HG02763 (cell line): ENCODE data around the gene CRB1.

ENCODE experiments used
- ATAC-seq: cut with Tn5 transposase; IDR thresholded peaks from one replicate; pipeline ENCODE4 v1.9.1; 2021; ENCODE audit warnings: mild to moderate bottlenecking, moderate library complexity; ENCODE audit not compliant: unreplicated experiment

The CRB1 gene

DNA sequence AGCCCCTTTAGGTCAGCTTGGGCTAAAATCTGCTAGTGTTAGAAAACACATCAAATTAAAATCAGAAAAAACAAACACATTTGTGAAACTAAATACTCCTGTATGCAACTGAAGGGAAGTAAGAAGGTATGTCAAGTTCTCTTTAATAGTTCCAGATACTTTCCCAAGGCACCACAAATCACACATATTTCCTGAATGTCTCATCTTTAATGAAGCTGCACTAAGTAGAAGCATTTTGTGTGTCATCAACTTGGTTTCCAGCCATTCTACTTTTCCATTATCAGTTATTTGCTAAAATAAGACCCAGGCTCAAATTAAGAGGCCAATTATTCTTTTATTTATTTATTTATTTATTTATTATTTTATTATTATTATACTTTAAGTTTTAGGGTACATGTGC, 34.7 kb downstream of the CRB1 start:
- no peak for ATAC-seq

DNA sequence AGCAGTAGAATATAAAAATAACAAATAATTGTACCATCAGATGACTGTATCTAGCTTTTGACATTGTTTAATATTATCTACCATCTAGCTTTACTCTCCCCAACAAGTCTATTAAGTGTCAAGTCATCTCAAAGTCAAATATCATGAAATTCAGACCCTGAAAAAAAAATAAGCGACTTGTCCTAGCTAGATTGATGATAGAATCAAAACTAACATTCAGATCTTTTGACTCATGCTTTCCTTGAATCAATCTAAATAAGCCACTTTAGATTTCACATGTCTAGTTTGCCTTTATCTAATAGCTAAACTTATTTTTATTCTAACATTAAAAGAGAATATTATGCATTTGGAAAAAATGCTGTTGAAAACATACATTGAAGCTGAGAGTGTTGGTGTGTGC, 35.4 kb downstream of the CRB1 start:
- ATAC-seq, result no peak

DNA sequence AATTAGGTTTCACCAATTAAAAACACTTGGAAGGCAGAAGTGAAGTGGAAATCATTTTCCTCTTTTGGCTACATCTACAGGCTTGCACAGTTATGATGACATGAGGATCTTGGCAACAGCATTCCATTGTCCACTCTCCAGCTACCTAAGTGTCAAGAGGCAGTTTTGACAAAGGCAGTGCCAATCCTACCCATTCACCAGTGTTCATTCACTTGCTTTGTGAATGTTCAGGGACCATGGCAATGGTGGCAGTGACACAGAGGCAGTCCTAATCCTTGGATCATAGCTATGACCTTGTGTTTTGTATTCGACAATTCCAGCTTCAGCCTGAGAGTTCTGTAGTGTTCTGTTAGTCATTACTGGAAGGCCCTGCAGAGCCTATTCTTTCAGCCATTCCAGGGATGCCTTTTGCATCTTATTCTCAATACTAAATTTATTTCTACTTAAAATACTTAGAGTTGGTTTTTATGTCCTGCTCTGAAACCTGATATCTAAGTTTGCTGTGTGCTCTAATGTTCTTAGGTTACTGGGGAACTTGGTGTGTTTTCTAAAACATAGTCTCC, 36.7 kb downstream of the CRB1 start:
- ATAC-seq, result no peak

DNA sequence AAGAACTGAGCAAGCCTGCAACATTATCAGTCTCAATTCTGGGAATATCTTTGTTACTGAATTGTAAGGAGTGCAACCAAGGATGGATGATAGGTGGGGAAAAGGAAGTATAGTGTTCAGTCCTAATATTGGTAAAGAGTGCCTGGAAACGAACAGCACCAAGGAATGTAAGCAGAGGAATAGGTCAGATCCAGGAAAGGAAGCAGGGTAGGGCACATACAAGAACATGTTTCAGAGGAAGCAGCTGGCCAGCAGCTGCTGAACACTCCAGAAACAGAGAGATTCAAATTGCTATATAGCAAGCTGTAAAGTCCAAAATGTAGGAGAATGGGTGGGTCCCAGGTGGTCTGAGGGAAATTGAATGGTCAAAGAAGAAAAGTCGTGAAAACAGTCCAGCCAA, 37.9 kb downstream of the CRB1 start:
- ATAC-seq, result no peak

DNA sequence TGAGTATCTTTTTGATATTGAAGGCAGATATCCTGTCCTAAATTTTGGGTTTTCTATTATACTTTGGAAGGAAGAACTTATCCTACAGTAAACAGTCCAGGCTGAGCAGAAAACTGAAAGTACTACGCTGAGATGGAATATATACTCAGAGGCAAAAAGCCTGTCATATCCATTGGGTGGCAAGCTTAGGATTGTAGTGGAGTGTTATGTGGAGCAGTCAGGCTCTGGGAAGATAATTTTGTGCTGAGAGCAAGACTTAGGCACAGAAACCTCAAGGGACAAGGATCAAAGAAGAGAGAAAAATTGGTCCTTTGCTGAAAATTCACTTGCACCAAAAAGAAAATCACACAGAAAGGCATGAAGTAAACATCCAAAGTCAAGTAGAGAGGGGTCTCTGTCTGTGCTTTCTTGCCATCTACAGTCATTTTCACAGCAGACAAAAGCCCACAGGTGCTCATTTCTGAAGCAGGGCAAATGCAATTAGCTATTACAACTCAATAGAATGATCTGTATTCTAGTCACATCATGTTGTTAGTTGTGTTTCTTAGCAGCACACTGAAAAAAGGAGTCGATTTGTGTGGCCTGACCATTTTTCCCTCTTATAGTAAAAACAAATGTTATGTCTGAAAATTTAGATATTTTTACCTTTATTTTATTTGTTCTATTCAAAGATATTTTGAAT, 38.5 kb downstream of the CRB1 start:
- ATAC-seq, result no peak

DNA sequence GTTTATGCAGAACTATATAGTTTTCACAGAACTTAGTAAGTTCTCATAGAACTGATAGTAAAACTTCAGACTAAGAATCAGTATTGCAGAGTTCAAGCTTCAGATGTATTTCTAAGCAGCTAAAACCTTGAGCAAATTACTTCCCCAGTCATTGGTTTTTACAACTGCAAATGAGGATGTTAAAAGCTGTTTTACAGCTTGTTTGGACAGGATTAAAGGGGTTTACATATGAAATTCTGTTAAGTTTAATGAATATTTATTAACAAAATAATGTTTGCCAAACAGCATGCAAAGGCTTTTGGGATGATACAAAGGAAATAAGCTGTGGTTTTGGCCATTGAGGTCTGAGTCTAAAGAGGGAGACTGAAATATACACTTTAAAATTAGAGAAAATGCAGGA, 39.1 kb downstream of the CRB1 start:
- no peak for ATAC-seq

DNA sequence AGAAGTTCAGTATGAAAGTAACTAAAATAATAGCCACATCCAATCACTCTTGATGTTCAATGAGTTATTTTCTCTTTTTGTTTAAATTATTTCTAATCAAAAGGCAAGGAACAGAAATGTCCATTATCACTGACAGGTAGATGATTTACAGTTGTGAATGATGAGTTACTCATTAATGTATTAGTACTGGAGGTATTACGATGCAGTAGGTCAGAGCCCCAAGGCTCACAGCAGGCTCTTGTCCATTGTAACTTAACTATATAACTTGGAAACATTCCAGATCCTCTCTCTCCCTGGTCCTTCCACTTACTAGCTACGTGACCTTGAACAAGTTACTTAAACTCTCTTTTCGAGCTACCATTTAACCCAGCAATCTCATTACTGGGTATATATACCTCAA, 39.5 kb downstream of the CRB1 start:
- ATAC-seq, result no peak

DNA sequence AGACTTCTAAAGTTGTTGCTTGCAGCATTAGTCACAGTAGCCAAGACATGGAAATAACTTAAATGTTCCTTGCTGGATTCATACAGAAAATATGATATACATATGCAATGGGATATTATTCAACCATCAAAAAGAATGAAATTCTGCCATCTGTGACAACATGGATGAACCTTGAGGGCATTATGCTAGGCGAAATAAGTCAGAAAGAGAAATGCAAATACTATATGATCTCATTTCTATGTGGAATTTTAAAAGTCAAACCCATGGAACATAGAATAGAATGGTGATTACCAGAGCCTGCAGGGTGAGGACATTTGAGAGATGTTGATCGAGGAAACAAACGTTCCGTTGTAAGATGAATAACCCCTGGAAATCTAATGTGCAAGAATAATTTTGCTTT, 43.0 kb downstream of the CRB1 start:
- no peak for ATAC-seq

DNA sequence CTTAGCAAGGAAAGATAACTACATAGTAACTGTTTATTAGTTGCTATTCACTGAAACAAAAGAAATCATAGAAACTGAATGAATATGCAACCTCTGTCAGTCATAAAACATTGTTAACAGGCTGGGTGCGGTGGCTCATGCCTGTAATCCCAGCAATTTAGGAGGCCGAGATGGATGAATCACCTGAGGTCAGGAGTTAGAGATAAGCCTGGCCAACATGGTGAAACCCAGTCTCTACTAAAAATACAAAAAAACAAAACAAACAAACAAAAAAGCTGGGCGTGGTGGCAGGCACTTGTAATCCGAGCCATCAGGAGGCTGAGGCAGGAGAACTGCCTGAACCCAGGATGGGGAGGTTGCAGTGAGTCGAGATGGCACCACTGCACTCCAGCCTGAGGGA, 44.1 kb downstream of the CRB1 start:
- no peak for ATAC-seq

DNA sequence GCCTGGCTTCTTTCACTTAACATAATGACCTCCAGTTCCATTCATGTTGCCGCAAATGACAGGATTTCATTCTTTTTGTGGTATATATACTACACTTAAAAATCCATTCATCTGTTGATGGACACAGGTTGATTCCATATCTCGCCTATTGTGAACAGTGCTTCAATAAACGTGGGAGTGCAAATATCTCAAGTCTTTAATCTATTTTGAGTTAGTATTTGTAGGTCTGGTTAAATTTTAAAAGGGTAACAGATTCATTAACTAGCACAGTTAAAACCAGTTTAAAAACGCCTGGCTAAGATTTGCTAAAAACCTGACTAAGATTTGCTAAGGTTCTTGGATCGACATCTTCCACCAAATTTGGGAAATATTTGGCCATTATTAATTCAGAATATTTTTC, 45.7 kb downstream of the CRB1 start:
- no peak for ATAC-seq

DNA sequence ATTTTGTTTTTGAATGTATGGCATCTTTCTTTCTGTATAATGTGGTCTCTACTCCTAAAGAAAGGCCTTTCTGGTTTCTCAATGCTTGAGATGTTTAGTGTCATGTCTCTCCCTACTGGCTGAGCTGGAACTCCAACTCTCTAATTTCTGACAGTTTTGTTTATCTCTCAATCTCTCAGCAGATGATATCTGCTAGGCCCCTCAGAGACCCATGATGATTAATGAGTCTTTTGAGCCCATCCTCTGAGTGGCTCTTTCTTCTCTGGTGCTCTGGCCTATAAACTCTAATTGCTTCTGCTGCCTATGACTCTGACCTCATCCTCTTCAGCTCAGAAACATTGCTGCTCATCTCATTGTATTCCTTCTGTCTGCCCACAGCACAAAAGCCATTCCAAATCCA, 46.6 kb downstream of the CRB1 start:
- ATAC-seq, result no peak

DNA sequence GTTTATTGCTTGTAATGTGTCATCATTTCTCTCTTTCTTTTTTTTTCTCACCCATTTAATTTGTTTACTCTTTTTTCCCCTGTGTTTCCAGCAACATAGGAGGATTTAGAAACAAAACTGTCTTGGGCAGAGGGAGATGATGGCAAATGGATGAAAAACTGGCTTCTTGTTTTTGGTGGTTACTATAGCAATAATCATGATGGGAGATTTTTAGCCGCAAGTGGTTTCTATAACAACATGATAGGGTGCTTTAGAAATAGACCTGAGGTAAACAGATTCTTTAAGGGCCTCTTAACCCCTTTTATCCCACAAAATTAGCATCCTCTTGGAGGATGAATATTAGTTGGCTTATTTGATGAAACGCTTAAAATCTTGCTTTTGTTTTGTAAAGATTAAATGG, 51.6 kb downstream of the CRB1 start:
- ATAC-seq, result no peak

DNA sequence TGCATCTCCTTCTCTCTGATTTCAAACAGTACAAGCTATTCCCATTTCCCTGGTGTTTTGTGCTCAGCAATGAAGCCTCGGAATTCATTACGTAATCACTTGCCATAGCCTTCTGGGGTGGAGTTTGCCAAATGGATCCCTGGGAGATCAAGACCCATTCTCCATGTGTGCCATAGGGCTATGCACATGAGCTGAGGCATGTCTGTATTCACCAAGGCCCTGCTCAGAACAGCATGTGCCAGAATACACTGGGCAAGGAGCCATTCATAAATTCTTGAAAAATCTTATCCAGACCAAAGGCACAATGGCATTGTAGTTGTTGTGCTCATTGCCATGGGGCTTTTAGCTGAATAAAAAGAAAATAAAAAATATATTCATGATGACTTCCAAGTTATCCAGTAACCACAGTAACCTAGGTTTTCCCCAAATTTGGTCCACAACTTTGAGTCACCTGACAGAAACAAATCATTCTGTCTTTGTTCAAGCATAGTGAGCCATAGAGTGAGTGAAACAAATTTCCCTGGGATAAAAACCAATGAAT, 53.0 kb downstream of the CRB1 start:
- ATAC-seq, result no peak

DNA sequence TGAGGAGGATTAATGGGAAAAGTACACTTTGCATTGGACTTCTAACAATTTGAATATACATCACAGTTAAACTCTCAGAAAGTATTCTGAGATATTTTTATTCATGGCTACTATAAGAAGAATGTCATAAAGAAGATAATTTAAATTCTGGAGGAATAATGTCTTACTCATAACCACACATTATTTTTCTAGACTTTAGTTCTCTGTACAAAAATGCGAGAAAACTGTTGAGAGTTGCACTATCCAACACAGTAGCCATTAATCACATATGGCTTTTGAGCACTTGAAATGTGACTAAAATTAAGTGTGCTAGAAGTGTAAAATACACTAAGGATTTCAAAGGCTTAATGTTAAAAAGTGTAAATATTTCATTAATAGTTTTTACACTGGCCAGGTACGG, 53.8 kb downstream of the CRB1 start:
- ATAC-seq, result no peak

DNA sequence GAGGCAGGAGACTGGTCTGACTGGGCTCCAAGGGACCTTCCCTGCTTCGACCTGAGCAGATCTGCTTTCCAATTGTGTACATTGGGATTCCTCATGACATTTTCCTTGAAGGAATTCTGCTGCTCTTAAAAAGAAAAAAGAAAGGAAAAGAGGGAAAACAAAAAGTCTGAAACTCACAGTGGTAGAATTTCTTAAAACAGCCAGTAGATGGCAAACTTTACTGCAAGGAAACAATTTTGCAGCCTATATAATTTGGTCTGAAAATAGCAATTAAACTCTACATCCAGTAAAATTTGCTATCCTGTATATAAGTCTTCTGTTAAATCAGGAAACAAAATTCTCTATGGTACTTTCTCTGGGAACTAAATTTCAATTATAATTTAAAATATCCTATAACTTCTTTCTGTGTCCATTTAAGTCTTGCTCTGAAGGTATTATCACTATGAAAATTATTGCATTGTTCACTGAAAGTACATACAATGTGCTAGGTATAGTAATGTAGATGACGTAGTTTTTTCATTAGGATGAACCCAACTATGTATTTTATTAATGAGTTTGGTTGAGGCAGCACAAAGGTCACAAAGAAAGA, 59.8 kb downstream of the CRB1 start:
- ATAC-seq, result no peak

DNA sequence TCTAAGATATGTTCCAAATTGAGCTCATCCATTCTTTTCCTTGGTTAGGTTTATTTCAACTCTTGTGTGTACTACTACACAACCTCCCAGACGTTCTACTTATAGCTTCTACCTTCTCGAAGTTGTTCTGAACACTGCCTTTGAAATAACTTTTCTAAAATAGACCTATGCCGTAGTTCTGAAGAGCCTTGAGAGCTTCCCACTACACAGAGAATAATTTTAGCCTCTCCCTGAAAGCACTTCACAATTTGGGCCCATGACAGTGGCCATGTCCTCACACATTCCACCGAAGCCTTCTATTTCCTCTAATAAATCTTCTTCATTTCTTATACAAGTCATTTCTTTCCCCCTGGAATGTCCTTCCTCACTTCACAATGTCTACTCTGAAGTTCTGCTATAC, 62.2 kb downstream of the CRB1 start:
- ATAC-seq, result no peak

DNA sequence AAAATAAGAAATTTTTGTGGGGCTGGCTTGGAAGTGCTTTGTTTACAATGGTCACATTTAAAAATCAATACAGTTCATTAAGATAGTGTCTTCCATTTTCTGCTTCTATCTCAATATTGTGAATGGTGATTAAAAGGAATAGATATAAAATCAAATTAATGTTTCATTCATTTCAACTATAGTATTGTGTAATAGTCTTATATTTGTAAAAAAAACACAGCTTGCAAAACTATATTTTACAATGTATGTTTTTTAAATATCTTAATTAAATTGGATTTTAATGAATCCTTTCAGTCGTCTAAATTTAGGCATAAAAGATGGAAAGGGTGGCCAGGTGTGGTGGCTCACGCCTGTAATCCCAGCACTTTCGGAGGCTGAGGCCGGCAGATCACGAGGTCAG, 63.5 kb downstream of the CRB1 start:
- no peak for ATAC-seq

DNA sequence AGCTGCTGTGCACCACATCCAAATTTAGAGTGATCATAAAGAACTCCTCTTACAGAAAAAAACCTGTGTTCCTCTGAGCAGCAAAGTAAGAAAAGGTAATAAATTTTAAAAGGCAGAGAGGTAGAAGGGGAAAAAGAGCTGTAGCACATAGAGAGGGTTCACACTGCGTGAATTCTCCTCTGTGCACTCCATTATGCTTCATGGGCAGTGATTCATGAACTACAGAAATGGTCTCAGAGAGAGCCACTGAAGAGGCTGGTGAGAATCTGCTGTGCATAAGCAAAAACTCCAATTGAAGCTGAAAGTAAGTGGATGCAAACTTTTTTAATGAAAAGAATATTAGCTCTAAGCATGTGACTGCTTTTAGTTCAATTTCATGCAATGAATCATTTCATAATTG, 65.0 kb downstream of the CRB1 start:
- no peak for ATAC-seq

DNA sequence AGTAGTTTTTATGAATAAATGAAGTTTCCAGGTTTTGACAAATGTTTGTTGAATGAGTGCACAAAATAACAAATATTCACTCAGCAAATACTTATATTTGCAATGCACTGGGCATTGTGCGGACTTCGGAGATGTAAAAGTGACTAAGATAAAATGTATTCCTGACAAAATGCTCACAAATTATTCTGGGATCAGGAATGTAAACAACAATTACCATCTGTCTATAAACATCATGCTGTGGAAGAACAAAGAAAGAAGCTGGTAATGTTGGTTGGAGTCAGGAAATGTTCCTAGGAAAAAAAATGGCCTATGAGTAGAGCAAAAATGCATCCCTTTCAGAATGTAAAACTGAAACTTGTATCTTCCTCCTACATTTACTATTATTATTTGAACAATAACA, 68.5 kb downstream of the CRB1 start:
- ATAC-seq, result no peak

DNA sequence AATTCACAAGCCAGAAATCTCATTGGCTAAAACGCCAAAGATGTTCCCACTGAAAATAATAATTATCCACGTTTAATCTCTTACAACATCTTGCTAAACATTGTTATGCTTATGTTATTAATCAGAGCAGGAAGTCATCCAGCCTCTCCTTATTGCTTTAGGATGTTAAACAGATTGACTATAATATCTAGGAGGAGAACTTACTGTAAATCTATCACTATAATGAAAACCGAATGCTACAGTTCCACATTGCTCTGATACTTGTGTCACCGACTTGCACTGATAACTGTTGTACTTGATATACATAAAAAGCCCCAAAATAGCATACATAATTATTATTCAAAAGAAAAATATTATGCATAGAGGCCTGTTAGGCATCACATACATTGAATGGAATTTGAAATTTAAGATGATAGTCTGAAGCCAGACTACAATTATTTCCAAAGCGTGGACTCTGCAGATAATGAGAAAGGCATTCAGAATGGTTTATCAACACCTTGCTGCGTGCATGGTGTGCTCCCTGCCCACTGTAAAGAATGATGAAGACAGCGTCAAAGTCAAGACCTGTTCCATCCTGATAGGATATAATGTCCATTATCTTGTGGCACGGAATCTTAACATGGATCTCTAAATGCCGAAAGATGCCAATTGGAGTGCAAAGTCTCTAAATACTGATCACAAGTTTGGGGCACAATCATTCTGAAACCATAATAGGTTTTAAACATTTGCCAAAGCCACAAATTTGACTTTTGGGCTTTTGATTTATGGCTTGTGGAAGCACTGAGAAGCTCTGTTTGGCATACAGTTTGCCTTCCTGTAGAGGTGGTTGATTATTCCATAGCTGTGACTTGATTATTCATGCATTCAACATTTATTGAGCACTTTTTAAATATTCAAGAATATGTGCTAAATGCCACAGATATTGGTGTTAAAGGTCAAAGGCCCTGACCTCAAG, 71.3 kb downstream of the CRB1 start:
- ATAC-seq, result no peak

DNA sequence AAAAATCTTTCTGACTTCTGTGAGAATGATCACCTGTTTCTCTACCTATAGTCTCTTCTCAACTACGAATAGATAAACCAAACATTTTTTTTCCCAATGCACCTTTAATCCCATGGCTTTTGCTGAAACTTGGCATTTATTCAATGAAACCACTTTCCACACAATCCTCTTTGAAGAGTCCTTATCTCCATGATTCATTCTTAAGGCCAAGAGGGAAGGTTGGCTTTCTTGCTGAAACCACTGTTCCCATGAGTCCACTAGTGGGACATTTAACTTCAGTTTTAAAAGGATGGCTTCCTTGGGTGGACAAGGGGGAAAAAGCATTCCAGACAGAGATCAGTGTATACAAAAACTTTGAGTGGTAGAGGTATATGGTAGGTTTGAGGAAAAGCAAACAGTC, 73.6 kb downstream of the CRB1 start:
- ATAC-seq, result no peak
